Activated CD8-positive, alpha-beta memory T cell treated with anti-CD3 and anti-CD28 coated beads for 24 hours (primary cell): ENCODE data around the gene C5AR2.
"Not testable (repeated sequence)": the region's sequence is repeated elsewhere in the genome, so short reads cannot be mapped to it uniquely, and the experiment has no call there.

ENCODE experiments used
- DNase-seq: peaks from one replicate; pipeline ENCODE4 v3.0.0-alpha.2; 2020

Gene C5AR2

GRCh38 chr19:47331931-47332547 lies at the start of gene C5AR2:
C5AR2 (plus strand) TSS chr19:47332175; CDS start chr19:47340800, 8,625 bp downstream.
- no peak for DNase-seq

GRCh38 chr19:47283405-47284059 lies 48.4 kb upstream of the C5AR2 start:
- DNase-seq: no peak

- peak; percentile 64 for DNase-seq
These were observed 47.6 kb upstream of the C5AR2 start for GRCh38 chr19:47284324-47284899.

- DNase-seq: peak; percentile 83
These were observed 35.9 kb upstream of the C5AR2 start for GRCh38 chr19:47296036-47296435.

GRCh38 chr19:47300867-47301266 lies 31.1 kb upstream of the C5AR2 start:
- not testable (repeated sequence) for DNase-seq

- DNase-seq: no peak
These were observed 29.7 kb upstream of the C5AR2 start for GRCh38 chr19:47302249-47302648.

GRCh38 chr19:47303966-47304365 lies 28.0 kb upstream of the C5AR2 start:
- DNase-seq: no peak

GRCh38 chr19:47305309-47305751 lies 26.6 kb upstream of the C5AR2 start:
- DNase-seq: peak; percentile 81

GRCh38 chr19:47306303-47306702 lies 25.7 kb upstream of the C5AR2 start:
- no peak for DNase-seq

- no peak for DNase-seq
These were observed 22.9 kb upstream of the C5AR2 start for GRCh38 chr19:47309038-47309437.

- DNase-seq: no peak
These were observed 22.4 kb upstream of the C5AR2 start, which contains the start of gene C5AR1 for GRCh38 chr19:47309608-47310007. C5AR1 (plus strand) TSS chr19:47309861; CDS start chr19:47309896, 35 bp downstream.

GRCh38 chr19:47310323-47310722 lies 21.7 kb upstream of the C5AR2 start:
- no peak for DNase-seq

GRCh38 chr19:47310819-47311218 lies 21.2 kb upstream of the C5AR2 start:
- no peak for DNase-seq

- no peak for DNase-seq
These were observed 19.5 kb upstream of the C5AR2 start for GRCh38 chr19:47312366-47313006.

GRCh38 chr19:47313754-47314295 lies 18.1 kb upstream of the C5AR2 start:
- no peak for DNase-seq

- DNase-seq: no peak
These were observed 16.7 kb upstream of the C5AR2 start for GRCh38 chr19:47315125-47315821.

GRCh38 chr19:47316513-47316912 lies 15.5 kb upstream of the C5AR2 start:
- no peak for DNase-seq

GRCh38 chr19:47319923-47320871 lies 11.8 kb upstream of the C5AR2 start:
- DNase-seq: no peak

- no peak for DNase-seq
These were observed 10.3 kb upstream of the C5AR2 start for GRCh38 chr19:47321630-47322029.

GRCh38 chr19:47322058-47322457 lies 9.9 kb upstream of the C5AR2 start:
- DNase-seq: no peak

- DNase-seq: no peak
These were observed 8.6 kb upstream of the C5AR2 start for GRCh38 chr19:47323409-47323808.

GRCh38 chr19:47323872-47324271 lies 8.1 kb upstream of the C5AR2 start:
- no peak for DNase-seq
